ENCODE results near the gene PCNT.
"Not testable (repeated sequence)": the region's sequence is repeated elsewhere in the genome, so short reads cannot be mapped to it uniquely, and the experiment has no call there.

PCNT gene

DNA sequence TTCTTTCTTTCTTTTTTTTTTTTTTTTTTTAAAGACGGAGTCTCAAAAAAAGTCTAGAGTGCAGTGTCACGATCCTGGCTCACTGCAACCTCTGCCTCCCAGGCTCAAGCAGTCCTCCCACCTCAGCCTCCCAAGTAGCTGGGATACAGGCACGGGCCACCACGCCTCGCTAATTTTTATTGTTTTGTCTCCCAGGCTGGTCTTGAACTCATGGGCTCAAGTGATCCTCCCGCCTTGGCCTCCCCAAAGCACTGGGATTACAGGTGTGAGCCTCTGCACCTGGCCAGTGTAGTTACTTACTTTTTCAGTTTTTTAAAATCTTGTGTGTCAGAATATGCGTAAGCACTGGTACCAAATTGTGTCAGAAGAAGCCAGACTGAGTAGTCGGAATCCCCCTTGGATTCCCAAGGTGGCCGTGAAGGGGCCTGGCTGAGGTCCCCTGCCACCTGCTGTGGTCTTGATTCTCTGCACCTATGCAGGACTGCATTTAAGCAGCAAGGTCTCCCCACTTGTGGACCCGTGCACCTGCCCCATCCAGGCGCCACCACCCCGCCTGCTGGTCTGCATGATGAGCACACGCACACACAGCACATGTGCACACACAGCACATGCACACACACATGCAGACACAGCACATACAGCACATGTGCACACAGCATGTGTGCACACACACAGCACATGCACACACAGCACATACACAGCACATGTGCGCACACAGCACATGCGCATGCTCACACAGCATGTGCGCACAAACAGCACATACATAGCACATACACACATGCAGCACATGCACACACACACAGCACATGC is 47.5 kb downstream of the PCNT start:
- no peak overlapping the region for H3K4me3 ChIP-seq (replicated peaks in 1 of 2; ENCODE audit: low read depth in 2 of 2, low read length in 2 of 2)
- TF ChIP-seq, protein P1, sequence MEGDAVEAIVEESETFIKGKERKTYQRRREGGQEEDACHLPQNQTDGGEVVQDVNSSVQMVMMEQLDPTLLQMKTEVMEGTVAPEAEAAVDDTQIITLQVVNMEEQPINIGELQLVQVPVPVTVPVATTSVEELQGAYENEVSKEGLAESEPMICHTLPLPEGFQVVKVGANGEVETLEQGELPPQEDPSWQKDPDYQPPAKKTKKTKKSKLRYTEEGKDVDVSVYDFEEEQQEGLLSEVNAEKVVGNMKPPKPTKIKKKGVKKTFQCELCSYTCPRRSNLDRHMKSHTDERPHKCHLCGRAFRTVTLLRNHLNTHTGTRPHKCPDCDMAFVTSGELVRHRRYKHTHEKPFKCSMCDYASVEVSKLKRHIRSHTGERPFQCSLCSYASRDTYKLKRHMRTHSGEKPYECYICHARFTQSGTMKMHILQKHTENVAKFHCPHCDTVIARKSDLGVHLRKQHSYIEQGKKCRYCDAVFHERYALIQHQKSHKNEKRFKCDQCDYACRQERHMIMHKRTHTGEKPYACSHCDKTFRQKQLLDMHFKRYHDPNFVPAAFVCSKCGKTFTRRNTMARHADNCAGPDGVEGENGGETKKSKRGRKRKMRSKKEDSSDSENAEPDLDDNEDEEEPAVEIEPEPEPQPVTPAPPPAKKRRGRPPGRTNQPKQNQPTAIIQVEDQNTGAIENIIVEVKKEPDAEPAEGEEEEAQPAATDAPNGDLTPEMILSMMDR (IDR thresholded peaks at IDR 0.05; ENCODE audit: low read depth, low read length): no peak
- DNase-seq (ENCODE audit: low read depth in 2 of 2): no peak

DNA sequence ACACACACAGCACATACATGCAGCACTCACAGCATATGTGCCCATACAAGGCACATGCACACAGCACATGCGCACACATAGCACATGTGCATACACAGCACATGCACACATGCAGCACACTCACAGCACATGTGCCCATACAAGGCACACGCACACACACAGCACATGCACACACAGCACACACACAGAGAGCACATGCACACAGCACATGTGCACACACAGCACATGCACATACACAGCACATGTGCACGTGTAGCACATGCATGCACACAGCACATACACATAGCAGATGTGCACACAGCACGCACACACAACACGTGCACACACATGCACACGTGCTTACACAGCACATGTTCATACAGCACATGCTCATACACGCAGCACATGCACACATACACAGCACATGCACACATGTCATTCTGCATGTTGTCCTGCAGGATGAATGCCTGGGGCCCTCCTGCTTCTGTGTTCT is 48.1 kb downstream of the PCNT start:
- DNase-seq (ENCODE audit: low read depth in 2 of 2): no peak
- TF ChIP-seq, protein P1 (IDR thresholded peaks at IDR 0.05; ENCODE audit: low read depth, low read length): no peak
- no peak overlapping the region for H3K4me3 ChIP-seq (replicated peaks in 1 of 2; ENCODE audit: low read depth in 2 of 2, low read length in 2 of 2)

DNA sequence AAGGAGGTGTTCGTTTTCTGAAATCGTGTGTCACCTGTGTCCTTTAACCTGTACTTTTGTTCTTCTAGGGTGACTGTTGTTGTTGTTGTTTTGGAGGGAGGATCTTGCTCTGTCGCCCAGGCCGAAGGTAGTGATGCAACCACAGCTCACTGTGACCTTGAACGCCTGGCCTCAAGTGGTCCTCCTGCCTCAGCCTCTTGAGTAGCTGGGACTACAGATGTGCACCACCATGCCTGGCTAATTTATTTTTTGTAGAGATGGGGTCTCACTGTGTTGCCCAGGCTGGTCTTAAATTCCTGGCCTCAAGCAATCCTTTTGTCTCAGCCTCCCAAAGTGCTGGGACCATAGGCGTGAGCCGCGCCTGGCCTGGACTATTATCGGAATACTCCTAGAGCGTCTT is 49.0 kb downstream of the PCNT start:
- not testable (repeated sequence) for H3K4me3 ChIP-seq (replicated peaks in 1 of 2; ENCODE audit: low read depth in 2 of 2, low read length in 2 of 2); DNase-seq (ENCODE audit: low read depth in 2 of 2)

- no peak for DNase-seq (ENCODE audit: low read depth in 2 of 2)
These were observed 50.9 kb downstream of the PCNT start for GRCh38 chr21:46374761-46375389.

GRCh38 chr21:46375560-46376230 is 51.7 kb downstream of the PCNT start:
- DNase-seq (ENCODE audit: low read depth in 2 of 2): no peak
- no peak overlapping the region for H3K4me3 ChIP-seq (replicated peaks in 1 of 2; ENCODE audit: low read depth in 2 of 2, low read length in 2 of 2)
- TF ChIP-seq, protein P1 (IDR thresholded peaks at IDR 0.05; ENCODE audit: low read depth, low read length): no peak

More at GRCh38 chr21:46374761-46375389, 50.9 kb downstream of the PCNT start:
- no peak overlapping the region for H3K4me3 ChIP-seq (replicated peaks in 1 of 2; ENCODE audit: low read depth in 2 of 2, low read length in 2 of 2)
- TF ChIP-seq, protein P1 (IDR thresholded peaks at IDR 0.05; ENCODE audit: low read depth, low read length): no peak

DNA sequence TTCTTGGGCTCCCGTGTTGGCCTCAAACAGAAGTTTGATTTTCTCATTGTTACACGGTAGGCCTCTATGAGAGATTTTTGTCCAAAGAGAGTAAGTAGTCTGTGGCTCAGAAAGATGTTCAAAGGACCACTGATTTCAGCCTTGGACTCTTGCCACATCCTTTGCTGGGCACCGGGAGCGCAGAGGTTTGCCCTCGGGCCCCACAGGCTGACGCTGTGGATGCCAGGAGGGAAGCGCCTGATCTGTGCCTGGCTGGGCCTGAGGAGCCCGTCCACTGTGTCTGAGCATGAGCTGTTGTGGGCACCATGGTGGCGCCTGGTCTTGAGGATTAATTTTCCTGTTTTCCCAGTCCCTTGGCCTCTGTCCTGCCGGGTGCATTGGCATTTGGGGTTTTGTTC is 52.3 kb downstream of the PCNT start:
- no peak for DNase-seq (ENCODE audit: low read depth in 2 of 2)
- TF ChIP-seq, protein P1 (IDR thresholded peaks at IDR 0.05; ENCODE audit: low read depth, low read length): no peak
- H3K4me3 ChIP-seq (replicated peaks in 1 of 2; ENCODE audit: low read depth in 2 of 2, low read length in 2 of 2): no peak overlapping the region

All from cardiac fibroblast (primary cell).